ENCODE data around the gene KIAA0232. TPM values are rescaled to one million over a fixed set of nuclear protein-coding genes. Genes with fewer than 3 reads are reported as not detected.

The KIAA0232 gene
- total RNA-seq, 1 donor from 2014 or later = 40.1 TPM

DNA sequence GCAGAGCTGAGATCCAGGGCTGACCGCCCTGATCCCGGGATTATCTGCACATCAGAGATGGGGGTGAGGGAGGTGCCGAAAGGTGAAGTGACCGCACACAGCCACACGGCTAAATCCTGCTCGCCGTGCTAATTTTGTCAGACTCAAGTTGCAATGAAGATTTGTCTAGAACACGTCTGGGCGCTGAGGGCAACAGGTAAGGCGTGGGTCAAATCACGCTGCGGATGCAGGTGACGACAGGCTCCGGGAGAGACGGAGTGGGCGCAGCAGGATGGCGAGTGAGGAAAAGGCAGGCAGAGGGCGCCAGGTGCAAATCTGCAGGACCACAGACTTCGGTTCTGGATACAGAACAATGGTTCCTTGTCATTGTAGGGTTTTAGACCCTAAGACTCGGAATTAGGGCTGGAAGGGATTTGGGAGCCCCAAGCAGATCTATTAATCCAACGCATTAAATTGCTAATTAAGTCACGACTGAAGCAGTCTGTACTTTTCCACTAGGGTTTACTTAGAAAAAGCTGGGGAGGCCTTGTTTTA, 125.2 kb downstream of the KIAA0232 start:
- H3K27ac Mint-ChIP-seq (ENCODE audit: unreplicated experiment) = no peak overlapping the region
- H3K27me3 Mint-ChIP-seq (ENCODE audit: low read depth) = peaks cover 20% of the 10 kb centered on the region
- peaks cover 38% of the 10 kb centered on the region for H3K4me1 Mint-ChIP-seq
- H3K36me3 Mint-ChIP-seq (ENCODE audit: low read depth) = no peaks in the 10 kb centered on the region
- H3K9me3 Mint-ChIP-seq = no peaks in the 10 kb centered on the region
- peak overlapping the region; percentile 97 for H3K4me3 Mint-ChIP-seq
- TF ChIP-seq CTCF (conservative IDR thresholded peaks at IDR 0.05) = peak; percentile 57
- no peak for DNase-seq (ENCODE audit: low read depth, low spot score)

DNA sequence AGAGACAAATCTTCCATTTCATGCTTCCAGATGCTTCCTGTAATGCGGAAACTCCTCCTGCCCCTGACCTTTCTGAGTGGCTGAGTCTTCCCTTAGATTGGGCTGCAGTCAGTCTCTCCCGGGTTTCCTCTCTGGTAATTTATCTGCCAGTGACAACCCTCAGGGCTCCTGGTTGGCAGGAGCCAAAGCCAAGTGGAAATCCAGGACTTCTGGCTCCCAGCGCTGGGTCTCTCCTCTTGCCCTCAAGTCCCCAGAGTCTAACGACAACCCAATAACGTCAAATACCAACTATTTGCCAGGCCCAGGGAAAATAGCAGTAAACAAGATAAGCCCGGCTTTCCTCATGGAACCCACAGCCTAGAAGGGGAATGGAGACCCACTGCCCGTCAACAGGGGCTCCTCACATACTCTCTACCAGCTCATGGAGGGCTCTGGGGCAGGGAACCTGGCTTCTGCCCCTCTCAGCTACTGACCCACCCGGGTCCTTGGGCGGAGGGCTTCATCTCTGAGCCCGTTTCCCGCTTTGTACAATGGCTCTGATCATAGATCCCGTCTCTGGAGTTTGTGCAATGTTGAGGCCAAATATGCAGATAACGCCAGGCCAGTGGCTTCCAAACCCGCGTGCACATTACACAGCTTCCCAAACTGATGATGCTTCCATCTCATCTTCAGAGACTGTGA, 126.0 kb downstream of the KIAA0232 start:
- H3K27me3 Mint-ChIP-seq (ENCODE audit: low read depth) = peaks cover 20% of the 10 kb centered on the region
- TF ChIP-seq CTCF (conservative IDR thresholded peaks at IDR 0.05) = no peak
- H3K27ac Mint-ChIP-seq (ENCODE audit: unreplicated experiment) = peak overlapping the region; percentile 43
- peak overlapping the region; percentile 97 for H3K4me3 Mint-ChIP-seq
- H3K4me1 Mint-ChIP-seq = peaks cover 38% of the 10 kb centered on the region
- H3K36me3 Mint-ChIP-seq (ENCODE audit: low read depth) = no peaks in the 10 kb centered on the region
- H3K9me3 Mint-ChIP-seq = no peaks in the 10 kb centered on the region
- DNase-seq (ENCODE audit: low read depth, low spot score) = no peak

GRCh38 chr4:6909113-6909969, 126.8 kb downstream of the KIAA0232 start, which contains the start of gene TBC1D14:
Gene TBC1D14, plus strand, starts transcription at chr4:6909826. Its CDS starts 13,564 bp downstream, at chr4:6923390.
- Mint-ChIP-seq H3K9me3 (no peaks in the 10 kb centered on the region), H3K4me3 (peak within 1 kb of the TSS; percentile 98), H3K27me3 (ENCODE audit: low read depth) (peaks cover 20% of the 10 kb centered on the region), H3K36me3 (ENCODE audit: low read depth) (no peaks in the 10 kb centered on the region), H3K4me1 (peaks cover 38% of the 10 kb centered on the region), H3K27ac (ENCODE audit: unreplicated experiment) (peak within 1 kb of the TSS; percentile 97)
- peak; percentile 37 for TF ChIP-seq CTCF (conservative IDR thresholded peaks at IDR 0.05)
- DNase-seq (ENCODE audit: low read depth, low spot score) = peak; percentile 78

- no peak for TF ChIP-seq CTCF (conservative IDR thresholded peaks at IDR 0.05)
- Mint-ChIP-seq H3K4me1 (peaks cover 38% of the 10 kb centered on the region), H3K9me3 (no peaks in the 10 kb centered on the region), H3K4me3 (peak overlapping the region; percentile 98), H3K36me3 (ENCODE audit: low read depth) (no peaks in the 10 kb centered on the region), H3K27me3 (ENCODE audit: low read depth) (peaks cover 20% of the 10 kb centered on the region), H3K27ac (ENCODE audit: unreplicated experiment) (peak overlapping the region; percentile 97)
- peak; percentile 36 for DNase-seq (ENCODE audit: low read depth, low spot score)
These were observed 127.4 kb downstream of the KIAA0232 start for GRCh38 chr4:6909970-6910339.

GRCh38 chr4:6910340-6910959, 127.9 kb downstream of the KIAA0232 start:
- Mint-ChIP-seq H3K4me1 (peaks cover 38% of the 10 kb centered on the region), H3K4me3 (peak overlapping the region; percentile 98), H3K27ac (ENCODE audit: unreplicated experiment) (peak overlapping the region; percentile 97), H3K27me3 (ENCODE audit: low read depth) (peaks cover 20% of the 10 kb centered on the region), H3K36me3 (ENCODE audit: low read depth) (no peaks in the 10 kb centered on the region), H3K9me3 (no peaks in the 10 kb centered on the region)
- DNase-seq (ENCODE audit: low read depth, low spot score) = no peak
- peak; percentile 48 for TF ChIP-seq CTCF (conservative IDR thresholded peaks at IDR 0.05)

All from neural crest cell (in vitro differentiated cells).